ENCODE results near the gene SNAPC1.
A peak's percentile ranks its signal among the peaks of the same experiment; 100 is the strongest.
"Not testable (repeated sequence)": the region's sequence is repeated elsewhere in the genome, so short reads cannot be mapped to it uniquely, and the experiment has no call there.

The SNAPC1 gene

GRCh38 chr14:61749867-61750266 lies 12.4 kb upstream of the SNAPC1 start:
- no peak for DNase-seq (ENCODE audit: low read depth)

DNA sequence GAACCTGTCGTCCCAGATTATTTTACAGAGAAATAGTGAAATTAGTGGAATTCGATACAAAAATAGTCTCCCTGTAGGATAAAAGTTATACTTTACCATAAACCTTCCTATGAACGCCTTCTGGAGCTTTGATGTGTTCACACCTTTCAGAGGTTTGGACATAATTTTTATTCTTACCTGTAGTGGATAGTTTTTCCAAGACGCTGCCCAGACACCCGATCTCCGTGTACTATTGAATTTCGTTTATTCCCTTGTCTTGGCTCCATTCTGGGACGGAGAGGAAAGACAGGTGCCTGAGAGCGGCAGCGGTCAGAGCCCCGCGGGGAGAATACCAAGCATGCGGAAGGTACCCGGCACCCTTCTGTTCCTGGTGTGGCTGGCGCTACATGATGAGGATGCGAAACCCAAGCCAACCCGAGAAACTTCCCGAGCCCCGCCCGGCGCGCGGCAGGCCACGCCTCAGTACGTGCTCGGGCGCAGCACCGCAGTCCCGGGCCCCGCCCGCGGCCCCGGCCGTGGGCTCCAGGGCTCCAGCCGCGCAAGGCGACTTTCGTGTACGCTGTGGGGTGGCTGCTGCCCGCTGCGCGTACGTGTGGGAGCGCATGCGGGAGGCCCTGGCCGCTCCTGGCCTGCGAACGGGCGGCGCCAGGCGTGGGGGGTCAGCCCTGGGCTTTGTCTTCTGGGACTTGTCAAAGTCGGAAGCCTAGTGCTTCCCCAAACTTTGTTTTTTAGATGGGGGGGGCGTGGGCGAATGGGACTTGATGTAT lies 11.3 kb upstream of the SNAPC1 start:
- peak; percentile 60 for DNase-seq (ENCODE audit: low read depth)

GRCh38 chr14:61751475-61751989 lies 10.7 kb upstream of the SNAPC1 start:
- no peak for DNase-seq (ENCODE audit: low read depth)

GRCh38 chr14:61752626-61753025 lies 9.6 kb upstream of the SNAPC1 start:
- DNase-seq (ENCODE audit: low read depth): no peak

- no peak for DNase-seq (ENCODE audit: low read depth)
These were observed 8.6 kb upstream of the SNAPC1 start for GRCh38 chr14:61753631-61754030.

- DNase-seq (ENCODE audit: low read depth): no peak
These were observed 7.4 kb upstream of the SNAPC1 start for GRCh38 chr14:61754627-61755381.

- DNase-seq (ENCODE audit: low read depth): not testable (repeated sequence)
These were observed 6.9 kb upstream of the SNAPC1 start for GRCh38 chr14:61755382-61755742.

DNA sequence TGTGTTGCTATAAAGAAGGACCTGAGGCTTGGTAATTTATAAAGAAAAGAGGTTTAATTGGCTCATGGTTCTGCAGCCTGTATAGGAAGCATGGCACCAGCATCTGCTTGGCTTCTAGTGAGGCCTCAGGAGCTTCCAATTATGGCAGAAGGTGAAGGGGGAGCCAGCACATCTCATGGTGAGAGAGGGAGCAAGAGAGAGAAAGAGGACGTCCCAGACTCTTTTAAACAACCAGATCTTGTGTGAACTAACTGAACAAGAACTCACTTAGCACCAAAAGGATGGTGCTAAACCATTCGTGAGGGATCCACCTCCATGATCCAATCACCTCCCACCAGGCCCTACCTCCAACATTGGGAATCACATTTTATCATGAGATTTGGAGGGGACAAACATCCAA lies 6.1 kb upstream of the SNAPC1 start:
- no peak for DNase-seq (ENCODE audit: low read depth)

DNA sequence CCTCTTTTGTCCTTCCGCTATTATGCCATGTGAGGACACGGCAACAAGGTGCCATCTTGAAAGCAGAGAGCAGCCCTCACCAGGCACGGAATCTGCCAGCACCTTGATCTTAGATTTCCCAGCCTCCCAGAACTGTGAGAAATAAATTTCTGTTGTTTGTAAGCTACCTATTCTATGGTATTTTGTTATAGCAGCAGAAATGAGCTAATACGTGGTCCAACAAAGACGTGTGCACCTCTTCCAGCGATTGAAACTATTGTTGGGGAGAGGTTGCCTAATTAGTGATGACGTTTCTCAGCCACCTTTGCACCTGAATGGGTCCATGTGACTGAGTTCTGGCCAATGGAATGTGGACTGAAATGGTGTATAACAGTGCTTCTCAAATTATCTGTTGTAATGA lies 2.3 kb upstream of the SNAPC1 start:
- no peak for DNase-seq (ENCODE audit: low read depth)

- DNase-seq (ENCODE audit: low read depth): no peak
These were observed 663 bp upstream of the SNAPC1 start for GRCh38 chr14:61761557-61761956.

- no peak for DNase-seq (ENCODE audit: low read depth)
These were observed 2.3 kb downstream of the SNAPC1 start for GRCh38 chr14:61764342-61765122.

GRCh38 chr14:61765225-61765943 lies 3.2 kb downstream of the SNAPC1 start:
- no peak for DNase-seq (ENCODE audit: low read depth)

GRCh38 chr14:61766151-61766550 lies 3.9 kb downstream of the SNAPC1 start:
- no peak for DNase-seq (ENCODE audit: low read depth)

GRCh38 chr14:61768240-61768639 lies 6.0 kb downstream of the SNAPC1 start:
- DNase-seq (ENCODE audit: low read depth): no peak

GRCh38 chr14:61769893-61770292 lies 7.7 kb downstream of the SNAPC1 start:
- no peak for DNase-seq (ENCODE audit: low read depth)

DNA sequence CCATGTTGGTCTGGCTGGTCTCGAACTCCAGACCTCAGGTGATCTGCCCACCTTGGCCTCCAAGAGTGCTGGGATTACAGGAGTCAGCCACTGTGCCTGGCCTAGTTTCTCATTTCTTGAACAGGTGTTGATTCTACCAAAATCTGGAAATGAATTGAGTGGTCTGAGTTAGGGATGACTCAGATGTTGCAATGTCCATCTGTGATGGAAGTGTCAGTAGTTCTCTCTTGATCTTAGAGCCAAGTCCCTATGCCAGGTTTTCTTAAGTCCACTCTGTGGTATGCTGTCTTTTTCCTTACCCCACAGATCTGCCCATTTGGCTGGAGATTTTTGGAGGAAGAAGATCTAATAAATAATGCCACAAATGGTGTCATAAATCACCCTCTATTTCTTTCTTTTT lies 12.6 kb downstream of the SNAPC1 start:
- no peak for DNase-seq (ENCODE audit: low read depth)

DNA sequence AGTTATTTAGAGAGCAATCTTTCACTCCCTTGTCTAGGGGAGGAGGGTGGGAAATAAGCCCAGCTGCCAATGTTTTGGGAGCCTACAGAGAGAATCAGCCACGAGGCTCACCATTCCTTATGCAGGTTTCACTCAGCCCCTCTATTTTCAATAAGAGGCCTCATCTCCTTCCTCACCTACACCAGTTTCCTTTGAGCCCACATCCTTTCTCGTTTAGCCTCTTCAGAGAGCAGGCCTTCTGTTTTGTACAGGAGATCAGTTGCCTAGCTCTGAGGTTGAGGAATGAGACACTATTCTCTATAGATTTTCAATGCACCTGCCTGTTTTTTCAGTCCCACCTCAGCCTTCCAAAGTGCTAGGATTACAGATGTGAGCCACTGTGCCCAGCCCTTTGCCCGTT lies 17.9 kb downstream of the SNAPC1 start:
- no peak for DNase-seq (ENCODE audit: low read depth)

DNA sequence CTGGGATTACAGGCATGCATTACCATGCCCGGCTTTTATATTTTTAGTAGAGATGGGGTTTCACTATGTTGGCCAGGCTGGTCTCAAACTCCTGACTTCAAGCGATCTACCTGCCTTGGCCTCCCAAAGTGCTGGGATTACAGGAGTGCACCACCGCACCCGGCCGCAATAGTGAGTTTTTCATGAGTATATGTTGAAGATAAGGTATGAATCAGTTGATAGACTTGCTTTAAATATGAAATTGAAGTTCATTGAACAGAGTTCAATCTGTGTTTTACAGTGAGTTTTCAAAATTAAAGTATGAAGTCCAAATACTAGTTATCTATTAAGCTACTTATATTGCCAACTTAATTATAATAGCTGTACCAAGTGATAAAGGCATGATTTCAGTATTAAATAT lies 35.1 kb downstream of the SNAPC1 start:
- DNase-seq (ENCODE audit: low read depth): no peak

DNA sequence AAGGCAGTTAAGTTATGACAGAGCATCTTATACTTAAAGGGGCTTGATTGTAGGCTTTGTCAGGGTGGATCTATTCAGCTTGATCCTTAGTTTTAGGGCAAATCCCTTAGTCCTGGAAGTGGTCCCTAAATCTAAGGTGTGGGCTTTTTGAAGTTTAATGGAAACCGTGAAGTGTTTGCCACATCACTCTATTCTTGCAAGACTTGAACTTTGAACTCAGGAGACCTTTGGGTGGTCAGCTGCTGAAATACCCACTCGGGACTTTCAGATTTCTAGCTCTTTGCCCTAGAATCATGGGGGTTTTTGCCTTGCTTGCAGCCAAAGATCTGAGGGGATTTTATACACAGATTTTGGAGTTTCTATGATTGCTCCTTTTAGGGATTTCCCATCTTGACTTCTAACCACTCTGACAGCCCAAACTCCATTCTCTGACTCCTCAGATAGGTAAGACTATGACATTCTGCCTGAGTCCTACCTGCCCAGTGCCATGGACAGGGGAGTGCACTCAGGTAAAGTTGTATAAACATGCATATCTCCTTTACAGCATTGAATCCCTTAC lies 39.9 kb downstream of the SNAPC1 start:
- DNase-seq (ENCODE audit: low read depth): no peak

GRCh38 chr14:61803755-61804154 lies 41.5 kb downstream of the SNAPC1 start:
- DNase-seq (ENCODE audit: low read depth): no peak

- no peak for DNase-seq (ENCODE audit: low read depth)
These were observed 43.2 kb downstream of the SNAPC1 start for GRCh38 chr14:61805451-61805850.

- DNase-seq (ENCODE audit: low read depth): no peak
These were observed 49.7 kb downstream of the SNAPC1 start for GRCh38 chr14:61811882-61812346.
